ENCODE results near the gene PRND.
A peak's percentile ranks its signal among the peaks of the same experiment; 100 is the strongest.
"Not testable (repeated sequence)": the region's sequence is repeated elsewhere in the genome, so short reads cannot be mapped to it uniquely, and the experiment has no call there.

The PRND gene

GRCh38 chr20:4709261-4710105 is 12.2 kb upstream of the PRND start:
- DNase-seq, result no peak

GRCh38 chr20:4710106-4710475 is 11.6 kb upstream of the PRND start:
- DNase-seq, result no peak

- no peak for DNase-seq
Observed at GRCh38 chr20:4711511-4711910, 10.2 kb upstream of the PRND start.

GRCh38 chr20:4713401-4713800 is 8.3 kb upstream of the PRND start:
- DNase-seq, result no peak

GRCh38 chr20:4714818-4715217 is 6.9 kb upstream of the PRND start:
- DNase-seq, result no peak

- no peak for DNase-seq
Observed at GRCh38 chr20:4717816-4718570, 3.7 kb upstream of the PRND start.

- DNase-seq, result no peak
Observed at GRCh38 chr20:4719190-4719589, 2.5 kb upstream of the PRND start.

- DNase-seq, result peak; percentile 75
Observed at GRCh38 chr20:4720041-4720976, 1.4 kb upstream of the PRND start.

- no peak for DNase-seq
Observed at GRCh38 chr20:4720977-4721349, 746 bp upstream of the PRND start.

GRCh38 chr20:4722571-4722970 is 862 bp downstream of the PRND start:
- no peak for DNase-seq

- DNase-seq, result no peak
Observed at GRCh38 chr20:4722993-4723392, 1.3 kb downstream of the PRND start.

- DNase-seq, result not testable (repeated sequence)
Observed at GRCh38 chr20:4723553-4723952, 1.8 kb downstream of the PRND start.

- DNase-seq, result no peak
Observed at GRCh38 chr20:4724459-4725262, 3.0 kb downstream of the PRND start.

- no peak for DNase-seq
Observed at GRCh38 chr20:4725263-4725550, 3.5 kb downstream of the PRND start.

GRCh38 chr20:4726710-4727397 is 5.1 kb downstream of the PRND start:
- peak; percentile 62 for DNase-seq

- peak; percentile 40 for DNase-seq
Observed at GRCh38 chr20:4728120-4728760, 6.5 kb downstream of the PRND start.

- no peak for DNase-seq
Observed at GRCh38 chr20:4729265-4729664, 7.6 kb downstream of the PRND start.

- DNase-seq, result peak; percentile 9
Observed at GRCh38 chr20:4730780-4731179, 9.1 kb downstream of the PRND start.

GRCh38 chr20:4736875-4737274 is 15.2 kb downstream of the PRND start:
- no peak for DNase-seq

- DNase-seq, result no peak
Observed at GRCh38 chr20:4737857-4738627, 16.3 kb downstream of the PRND start.

Measured in fibroblast of upper back skin (primary cell).